SHP77 treated with DMSO at 0.1 percent for 48 hours (cell line): ENCODE data around the gene RBPJL.

Source experiments
- DNase-seq: peaks from one replicate; lab custom pipeline; 2025; lab: John Stamatoyannopoulos, UW

RBPJL gene

DNA sequence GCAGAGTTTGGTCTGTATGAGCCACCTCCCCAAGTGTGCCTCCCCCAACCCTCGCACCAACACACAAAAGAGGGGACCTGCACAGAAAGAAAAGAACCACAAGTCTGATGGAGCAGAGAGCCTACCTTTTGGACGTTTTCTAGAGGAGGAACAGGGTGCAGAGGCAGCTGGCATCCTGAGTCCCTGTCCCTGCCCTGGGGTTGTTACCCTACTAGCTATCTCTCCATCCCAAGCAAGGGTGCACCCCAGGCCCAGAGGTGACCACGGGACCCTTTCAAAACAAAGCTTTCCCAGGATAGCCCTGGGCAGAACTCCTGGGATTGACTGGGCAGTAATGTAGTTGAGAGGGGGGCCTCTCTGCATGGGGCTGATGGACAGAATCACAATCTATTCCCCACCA, 11.2 kb downstream of the RBPJL start:
- DNase-seq: no peak

DNA sequence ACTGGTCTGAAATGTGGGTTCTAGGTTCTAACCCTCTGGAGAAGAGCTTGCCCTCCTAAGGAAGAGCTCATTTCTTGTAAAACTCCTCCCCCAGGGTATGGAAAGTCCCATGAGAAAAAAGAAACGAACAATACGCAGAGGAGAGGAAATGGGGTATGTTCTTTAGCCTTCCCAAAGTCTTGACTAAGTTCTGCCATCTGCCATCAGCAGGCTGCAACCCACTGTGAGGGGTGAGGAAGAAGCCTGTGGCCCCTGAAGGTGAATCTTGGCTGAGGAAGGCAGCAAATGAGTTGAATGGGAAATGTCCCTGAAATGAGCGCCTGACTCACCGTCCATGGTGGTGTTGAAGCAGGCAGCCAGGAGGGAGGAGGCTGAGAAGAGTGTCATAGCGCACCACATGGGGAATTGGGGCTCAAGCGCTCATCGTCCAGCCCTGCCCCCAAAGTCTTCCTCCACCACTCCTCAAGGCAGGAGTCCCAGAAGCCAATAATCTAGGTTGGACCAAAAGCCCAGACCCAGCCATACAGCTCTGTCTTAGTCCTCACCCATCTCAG, 11.8 kb downstream of the RBPJL start:
- no peak for DNase-seq

DNA sequence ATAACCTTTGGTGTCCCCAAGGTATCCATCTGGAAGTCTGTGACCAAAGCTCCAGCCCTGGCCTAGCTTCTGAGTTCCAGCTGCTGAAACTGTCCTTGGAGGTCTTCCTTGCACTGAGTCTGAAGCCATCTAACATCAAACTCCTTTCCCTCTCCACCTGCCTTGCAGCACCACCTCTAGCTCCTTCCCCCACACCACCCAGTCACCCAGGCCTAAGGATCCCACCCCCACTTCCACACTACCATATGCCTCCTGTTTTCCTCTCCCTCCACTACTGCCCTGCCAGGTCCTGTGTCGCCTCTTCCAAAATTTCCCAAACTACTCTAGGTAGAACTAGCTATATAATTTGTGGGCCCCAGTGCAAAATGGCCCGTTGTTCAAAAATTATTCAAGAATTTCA, 12.3 kb downstream of the RBPJL start:
- DNase-seq: no peak

DNA sequence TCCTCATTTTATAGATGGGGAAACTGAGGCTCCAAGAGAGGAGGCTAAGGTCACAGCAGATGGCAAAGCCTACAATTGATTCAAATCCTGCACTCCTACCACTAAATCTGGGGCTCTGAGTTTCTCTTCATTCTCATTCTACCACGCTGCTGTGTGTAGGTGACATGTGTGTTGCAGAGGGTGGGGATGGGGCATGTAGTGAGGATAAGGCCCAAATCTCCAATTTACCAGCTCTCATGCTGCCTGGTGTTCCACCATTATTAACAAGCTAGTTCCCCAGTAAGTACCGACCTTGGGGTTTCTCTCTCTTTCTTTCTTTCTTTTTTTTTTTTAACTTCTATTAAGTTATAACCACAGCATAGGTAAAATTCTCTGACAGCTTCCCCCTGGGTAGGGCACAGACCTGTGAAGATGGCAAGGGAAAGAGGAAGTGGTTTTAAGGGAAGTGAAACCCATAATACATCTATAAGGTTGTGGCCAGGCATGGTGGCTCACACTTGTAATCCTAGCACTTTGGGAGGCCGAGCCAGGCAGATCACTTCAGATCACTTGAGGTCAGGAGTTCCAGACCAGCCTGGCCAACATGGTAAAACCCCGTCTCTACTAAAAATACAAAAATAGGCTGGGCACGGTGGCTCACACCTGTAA, 14.4 kb downstream of the RBPJL start:
- DNase-seq: no peak

DNA sequence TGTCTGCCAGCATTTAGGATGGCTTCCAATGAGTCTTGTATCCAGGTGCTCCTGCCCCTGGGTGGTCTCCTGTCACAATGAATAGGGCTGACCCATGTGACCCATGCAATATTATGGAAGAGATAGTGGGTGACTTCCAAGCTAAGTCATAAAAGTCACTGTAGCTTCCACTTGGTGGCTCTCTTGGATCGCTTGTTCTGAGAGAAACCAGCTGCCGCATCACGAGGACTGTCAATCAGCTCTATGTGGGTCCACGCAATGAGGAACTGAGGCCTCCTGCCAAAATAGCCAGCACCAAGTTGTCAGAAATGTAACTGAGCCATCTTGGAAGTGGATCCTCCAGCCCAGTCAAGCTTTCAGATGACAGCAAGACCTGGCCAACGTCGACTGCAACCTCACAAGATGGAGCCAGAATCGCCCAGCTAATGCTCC, 16.3 kb downstream of the RBPJL start:
- peak; percentile 38 for DNase-seq

DNA sequence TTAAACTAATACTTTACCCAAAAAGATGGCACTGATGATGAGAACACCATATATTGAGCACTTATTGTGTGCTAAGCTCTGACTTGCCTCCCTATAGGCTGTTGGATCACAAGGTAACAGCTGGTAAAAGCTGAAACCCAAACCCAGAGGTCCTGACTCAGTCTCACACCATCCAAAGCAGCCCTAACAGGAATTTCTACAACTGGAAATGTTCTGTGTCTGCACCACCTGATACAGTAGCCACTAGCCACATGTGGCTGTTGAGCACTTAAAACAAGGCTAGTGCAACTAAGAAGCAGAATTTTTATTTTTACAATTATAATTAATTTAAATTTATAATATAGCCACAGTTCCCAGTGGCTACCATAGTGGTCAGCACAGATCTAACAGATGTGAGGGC, 17.1 kb downstream of the RBPJL start:
- DNase-seq: no peak

DNA sequence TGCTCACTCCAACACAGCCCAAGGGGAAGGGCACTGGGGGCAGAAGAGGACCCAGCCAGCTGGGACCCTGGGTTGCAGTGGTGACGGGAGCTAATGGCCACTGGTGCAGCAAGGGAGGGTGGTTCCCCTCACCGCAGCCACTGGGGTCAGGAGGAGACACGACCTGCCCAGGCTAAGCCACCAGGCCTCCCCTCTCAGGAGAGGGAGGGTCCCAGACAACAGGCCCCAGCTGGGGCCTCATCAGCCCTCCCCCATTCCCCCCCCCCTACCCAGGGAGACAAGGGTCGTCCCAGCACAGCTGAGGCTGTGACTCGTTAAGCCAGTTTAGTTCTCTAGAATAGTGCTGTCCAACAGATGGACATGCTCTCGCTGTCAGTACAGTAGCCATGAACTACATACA, 18.7 kb downstream of the RBPJL start:
- DNase-seq: no peak

DNA sequence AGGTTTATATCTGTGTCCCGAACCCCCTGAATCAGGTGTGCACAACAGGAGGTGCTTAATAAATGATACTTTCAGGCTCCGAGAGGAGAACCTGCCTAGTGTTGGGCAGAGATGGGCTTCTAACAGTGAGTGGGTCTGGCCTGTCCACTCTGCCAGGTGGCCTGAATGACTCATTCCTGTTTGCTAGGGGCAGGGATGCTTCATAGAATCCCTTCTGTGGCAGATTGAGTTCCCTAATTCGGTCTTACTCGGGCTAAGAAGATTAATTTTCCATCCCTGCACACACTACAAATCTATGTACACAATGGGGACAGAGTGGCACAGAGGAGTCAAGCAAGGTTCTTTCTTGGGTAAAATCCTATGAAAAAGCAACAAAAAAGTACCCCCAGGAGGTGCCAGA, 21.8 kb downstream of the RBPJL start:
- DNase-seq: no peak

DNA sequence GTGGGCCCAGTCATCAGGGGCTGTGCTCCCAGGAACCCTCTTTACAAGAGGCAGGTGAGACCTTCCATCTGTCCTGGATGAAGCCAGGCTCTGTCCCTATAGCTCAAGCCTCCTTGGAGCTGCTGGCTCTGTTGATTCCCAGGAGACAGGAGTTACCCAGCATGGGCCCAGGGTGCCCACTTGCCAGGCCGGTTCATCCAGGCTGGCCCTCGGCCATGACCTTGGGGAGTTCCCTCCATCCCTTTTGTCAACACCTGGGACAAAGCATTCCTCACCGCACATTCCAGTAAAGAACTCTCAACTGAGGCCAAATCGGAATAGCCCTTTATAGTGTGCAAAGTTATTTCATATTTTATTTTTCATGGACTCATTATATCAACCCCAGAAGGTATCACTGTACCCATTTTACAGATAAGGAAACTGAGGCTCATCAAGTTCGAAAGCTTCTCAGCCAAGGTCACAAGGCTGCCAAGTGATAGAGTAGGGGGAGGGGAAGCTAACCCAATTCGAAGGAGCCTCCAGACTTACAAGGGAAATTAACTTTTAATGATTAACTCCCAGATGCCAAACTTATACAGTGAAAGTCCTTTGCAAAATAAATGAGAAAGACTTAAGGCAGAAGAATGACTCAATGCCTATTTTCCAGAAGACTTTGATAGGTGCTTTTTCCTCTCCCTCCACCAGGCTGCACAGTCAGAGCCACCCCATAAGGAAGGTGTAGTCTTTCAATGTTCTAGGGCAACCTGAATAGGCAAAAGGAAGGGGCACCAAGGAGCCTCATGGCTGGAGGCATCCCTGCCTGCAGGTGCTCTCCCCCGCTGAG, 23.1 kb downstream of the RBPJL start:
- DNase-seq: no peak

DNA sequence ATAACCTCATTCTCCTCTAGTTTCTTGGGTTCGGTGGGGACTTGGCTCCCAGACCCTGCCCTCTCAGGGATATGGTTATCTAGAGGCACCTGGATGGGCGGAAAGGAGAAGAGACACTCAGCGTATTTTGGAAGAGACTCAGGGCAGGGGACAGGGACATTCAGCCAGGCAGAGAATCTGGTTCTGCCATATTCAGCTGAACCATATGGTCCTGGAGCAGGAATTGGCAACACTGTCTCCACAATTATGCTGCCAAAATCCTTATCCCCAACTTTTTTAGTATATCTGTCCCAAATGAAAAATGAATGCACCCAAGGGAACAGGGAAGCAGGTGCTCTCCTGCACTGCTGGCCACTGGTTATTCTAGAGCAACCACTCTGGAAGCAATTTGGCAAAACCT, 23.8 kb downstream of the RBPJL start:
- no peak for DNase-seq

DNA sequence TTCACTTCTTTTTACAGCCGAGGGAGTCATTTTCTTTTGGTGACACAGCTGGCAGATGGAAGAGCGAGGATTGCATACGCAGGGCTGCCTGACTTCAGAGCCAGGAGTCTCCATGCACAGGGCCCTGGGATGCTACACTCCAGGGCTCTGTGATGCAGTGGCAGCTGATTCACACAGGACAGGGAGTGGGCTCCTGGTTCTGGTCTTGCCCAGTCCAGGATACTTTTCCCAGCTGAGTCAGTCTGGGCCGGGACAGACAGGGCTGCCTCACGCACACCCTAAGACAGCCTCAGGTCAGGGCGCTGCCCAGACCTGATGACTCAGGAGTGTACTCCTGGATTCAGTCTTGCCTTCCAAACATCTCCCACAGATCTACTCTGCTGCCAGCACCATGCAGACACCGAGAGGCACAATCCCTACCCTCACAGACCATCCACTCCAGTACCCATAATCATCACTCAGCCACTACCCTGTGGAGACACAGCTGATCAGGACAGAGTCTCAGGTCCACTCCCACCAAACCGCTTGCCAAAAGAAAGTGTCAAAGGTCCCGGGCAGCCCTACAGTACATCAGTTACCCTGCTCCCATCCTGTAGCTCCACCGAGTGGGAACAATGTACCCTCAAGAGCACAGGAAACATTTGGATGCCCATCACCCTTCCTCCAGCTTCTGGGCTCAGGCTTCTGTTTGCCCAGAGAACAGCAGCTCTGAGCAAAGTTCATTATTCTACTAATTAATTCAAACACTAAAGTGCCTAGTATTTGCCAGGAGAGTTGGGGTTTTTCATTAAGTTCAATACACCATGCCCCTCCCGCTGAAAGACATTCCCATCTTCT, 30.1 kb downstream of the RBPJL start:
- DNase-seq: no peak

DNA sequence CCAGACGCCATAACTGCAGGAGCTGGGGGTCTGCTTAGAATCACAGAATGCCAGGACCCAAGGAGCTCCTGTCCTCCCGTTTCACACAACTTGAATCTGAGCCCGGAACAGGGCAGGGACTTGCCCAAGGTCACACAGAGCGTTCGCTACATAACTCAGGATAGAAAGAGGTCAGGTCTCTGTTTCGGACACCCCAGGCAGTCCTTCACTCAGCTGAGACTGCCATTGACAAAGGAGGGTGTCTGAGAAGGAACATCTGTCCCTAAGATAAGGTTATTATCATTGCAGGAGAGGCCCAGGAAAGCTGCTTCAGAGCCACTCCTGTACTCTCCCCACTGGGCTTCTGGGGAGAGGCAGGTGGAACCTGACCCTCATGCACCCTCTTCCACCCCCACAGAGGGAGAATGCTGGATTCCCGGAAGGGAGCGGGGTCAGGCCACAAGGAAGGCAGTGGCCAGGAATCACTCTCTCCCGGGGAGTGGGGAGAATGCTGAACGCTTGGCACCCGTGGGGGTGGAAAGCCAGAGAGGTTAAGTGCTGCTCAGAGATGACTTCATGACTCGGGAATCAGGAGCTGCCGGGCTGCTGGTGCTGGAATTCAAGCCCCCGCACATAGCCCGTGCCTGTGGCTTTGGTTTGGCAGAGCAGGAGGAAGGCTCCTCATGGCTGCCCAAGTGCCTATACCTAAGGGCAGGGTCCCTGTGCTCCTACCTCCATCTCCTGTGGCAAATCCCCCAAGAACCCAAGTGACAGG, 30.9 kb downstream of the RBPJL start:
- DNase-seq: no peak

DNA sequence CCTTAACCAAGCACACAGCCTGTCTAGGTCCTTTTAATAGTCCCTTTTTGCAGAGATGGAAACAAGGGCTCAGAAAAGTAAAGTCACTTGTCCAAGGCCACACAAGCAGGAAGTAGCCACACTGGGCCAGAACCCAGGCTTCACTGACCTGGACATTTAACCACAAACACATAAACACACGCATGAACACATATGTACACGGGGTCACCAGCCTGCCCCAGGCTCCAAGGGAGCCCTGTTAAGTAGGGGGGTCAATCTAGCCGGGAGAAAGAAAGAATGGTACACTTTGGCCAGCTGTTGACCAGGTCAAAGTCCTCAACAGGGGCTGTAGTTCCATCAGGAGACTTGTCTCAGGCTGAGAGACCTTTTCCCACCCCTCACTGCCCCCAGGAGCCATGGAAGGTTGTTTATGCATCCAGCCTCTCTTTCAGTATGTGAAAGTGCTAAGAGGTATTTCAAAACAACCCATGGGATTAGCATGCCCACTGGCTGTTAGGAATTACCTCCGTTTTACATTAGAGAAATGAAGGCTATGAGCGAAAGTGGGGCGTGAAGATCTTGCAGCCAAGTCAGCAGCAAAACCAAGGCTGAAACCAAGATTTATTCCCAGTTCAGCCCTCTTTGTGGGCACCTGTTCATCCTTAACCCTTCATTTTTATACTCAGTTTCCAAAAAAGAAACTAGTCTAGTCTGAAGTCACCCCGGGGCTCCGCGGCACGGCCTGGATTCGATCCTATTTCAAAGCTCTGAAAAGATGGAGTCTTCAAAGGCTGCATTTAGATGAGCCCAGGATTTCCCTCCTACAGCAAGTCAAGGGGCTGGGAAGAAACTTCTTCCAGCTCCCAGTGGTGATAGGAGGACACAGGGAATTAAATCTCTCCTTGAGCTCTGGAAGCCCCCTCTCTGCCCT, 31.7 kb downstream of the RBPJL start:
- DNase-seq: no peak

DNA sequence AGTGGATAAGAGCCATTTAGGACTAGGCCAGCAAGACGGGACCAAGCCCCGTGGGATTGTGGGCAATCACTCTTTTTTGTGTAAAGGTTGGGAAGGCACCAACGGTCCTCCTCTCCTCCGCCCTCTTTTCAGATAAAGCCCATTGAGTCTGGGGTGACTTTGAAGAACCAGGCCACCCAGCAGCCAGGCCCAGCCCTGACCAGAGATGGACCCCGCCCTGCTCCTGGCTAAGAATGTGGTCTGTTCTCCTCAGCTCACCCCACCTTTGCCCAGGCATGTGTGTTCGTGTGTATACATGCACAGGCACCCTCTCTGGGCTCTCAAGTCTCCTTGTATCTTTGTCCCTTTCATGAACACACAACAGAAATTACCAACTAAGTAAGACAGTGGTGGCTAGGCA, 32.4 kb downstream of the RBPJL start:
- DNase-seq: no peak

DNA sequence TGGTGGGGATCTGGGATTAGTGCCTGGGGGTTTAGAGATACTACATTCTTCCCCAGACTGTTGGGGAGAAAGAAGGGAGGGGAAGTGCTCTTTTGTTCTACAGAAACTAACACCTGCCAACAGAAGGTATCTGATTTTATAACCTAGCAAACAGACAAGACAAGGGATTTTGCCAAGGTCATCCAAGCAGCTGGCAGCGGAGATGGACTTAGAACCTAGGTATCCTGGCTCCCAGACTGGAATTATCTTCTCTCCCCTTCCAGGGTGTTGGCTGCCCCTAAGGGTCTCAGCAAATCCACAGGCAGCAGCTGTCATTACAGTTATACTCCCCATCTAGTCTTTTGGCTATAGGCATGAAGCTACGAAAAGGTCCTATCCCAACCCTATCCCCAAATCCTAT, 33.2 kb downstream of the RBPJL start:
- no peak for DNase-seq

DNA sequence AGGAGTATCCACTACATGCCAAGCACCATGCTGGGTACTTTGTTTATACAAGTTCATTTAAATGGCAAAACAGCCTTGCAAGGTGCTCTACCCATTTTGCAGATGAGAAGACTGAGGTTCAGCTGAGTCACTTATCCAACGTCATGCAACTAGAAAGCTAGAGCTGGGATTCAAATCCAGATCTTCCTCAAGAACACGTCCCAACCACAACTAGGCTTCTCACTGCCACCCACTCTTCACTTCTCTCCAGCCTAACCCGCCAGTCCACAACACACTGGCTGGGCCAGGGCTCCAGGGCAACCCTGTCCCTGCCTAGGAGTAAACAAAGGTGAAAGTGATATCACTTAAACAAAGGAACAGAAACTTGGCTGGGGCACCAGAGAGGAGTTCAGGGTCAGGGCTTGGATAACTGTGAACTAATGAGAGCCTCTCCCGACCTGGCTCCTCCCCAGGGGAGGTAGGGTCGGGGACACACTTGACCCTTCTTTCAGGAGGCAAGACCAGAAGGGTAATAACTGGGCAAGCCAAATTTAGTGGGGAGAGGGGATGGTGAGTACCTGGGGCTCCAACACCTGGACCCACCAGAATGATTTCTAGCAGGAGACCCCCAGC, 33.7 kb downstream of the RBPJL start:
- no peak for DNase-seq

DNA sequence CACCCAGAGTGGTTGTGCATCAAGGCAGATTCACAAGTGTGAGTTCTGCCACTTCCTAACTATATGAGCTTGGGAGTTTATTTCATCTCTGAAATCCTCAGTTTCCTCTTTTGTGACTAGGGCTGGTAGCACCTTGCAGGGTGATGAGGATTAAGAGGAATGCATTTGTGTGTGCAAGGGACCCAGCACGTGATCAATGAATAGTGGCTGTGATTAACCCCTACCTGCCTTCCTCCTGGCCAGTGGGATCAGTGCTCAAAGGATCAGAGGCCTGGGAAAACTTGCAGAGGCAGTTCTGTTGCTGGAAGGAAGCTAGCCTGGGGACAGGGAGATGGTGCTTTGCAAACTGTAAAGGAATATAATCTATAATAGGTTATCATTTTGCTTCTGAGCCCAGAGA, 34.3 kb downstream of the RBPJL start:
- DNase-seq: no peak

DNA sequence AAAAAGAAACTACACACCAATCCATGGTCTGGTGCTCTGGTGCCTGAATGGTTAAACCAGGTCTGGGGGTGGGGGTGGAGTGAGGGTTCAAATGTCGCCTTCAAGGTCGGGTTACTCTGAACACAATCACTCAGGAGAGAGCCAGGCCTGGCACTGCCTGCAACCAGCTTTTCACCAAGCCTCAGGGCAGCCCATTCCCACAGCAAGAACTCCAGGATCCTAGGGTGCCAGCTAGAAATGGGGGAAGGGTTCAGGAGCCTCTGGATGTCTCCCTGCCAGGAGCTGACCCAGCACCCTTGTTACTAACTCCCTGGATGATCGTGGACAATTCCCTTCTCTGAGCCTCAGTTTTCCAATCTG, 34.9 kb downstream of the RBPJL start:
- DNase-seq: no peak

DNA sequence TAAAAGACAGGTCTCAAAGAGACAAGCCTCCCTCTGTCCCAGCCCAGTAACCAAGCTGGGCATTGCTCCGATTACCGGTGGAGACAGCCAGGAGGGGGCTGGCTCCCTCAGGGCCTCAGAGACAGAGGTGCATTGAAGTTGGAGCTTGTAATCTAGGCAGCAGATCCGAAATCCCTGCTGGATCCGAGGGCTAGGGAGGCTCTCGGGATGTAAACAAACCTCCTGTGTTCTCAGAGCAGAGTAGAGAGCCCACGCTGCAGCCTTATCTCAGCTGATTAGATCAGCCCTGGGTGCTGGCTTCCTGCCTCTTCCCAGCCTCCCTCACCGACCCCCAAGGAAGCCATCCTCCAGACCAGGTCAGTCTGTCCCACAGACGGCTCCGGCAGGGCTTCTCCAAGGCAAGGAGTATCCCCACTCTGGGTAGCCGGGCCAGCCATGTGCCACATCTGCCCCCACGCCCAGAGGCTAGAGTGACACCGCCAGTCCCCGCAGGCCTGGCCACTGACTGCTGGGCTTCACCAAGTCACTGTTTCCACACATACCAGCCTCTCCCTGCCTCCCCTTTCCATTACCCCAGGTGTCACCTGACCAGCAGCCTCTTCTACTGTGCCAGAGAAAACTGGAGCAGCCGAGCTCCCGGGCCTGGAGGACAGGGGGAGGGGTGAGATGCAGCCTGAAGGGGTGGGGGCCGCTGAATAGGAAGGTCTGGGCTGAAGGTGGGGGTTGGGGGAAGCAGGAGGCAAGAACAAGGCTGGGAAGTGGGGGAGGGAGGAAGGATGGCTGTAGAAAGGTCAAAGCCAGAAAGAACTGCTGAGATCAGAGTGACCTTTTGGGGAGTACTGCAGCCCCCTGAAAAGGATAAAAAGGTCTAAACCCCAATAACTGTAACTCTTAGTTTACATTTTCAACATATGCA, 35.6 kb downstream of the RBPJL start:
- peak; percentile 4 for DNase-seq
